ENCODE measurements around the gene AOC2. TPM values are rescaled to one million over a fixed set of nuclear protein-coding genes. Genes with fewer than 3 reads are reported as not detected.

Gene AOC2
- total RNA-seq, 1 experiment from 2014 or later, result 7.1 TPM

DNA sequence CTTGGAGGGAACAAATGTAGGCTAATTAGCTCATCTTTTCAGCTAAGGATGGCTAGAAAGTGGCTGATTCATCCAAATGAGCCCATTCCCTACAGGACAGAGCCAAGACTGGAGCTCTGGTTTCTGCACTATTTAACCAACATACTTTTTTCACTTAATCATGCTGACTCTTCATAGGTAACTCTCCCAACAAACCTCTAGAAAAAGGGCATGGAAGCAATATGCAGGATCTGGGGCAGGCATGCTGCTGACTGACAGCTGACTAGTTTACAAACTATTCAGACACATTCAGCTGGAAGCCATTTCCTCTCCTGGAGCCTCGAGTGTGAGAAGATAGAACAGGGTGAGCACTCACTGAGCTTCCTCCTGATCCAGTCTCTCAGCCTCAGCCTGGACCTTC lies 26.5 kb upstream of the AOC2 start:
- no peak overlapping the region for H3K18ac ChIP-seq (ENCODE audit: insufficient read length, low read depth, low read length)
- no peak overlapping the region for H3T11ph ChIP-seq (ENCODE audit: low read length)
- no peak overlapping the region for H2BK20ac ChIP-seq (ENCODE audit: low read depth, low read length, poor library complexity, severe bottlenecking)
- H3K27me3 ChIP-seq (ENCODE audit: insufficient read depth, low read length), result no peaks in the 10 kb centered on the region
- H4K5ac ChIP-seq (ENCODE audit: insufficient read length, low read depth, low read length), result no peak overlapping the region
- H3K79me2 ChIP-seq (ENCODE audit: insufficient read depth, low read length), result no peaks in the 10 kb centered on the region
- H3K4me1 Mint-ChIP-seq, result no peaks in the 10 kb centered on the region
- H2BK120ac ChIP-seq (ENCODE audit: low read depth, low read length, poor library complexity, severe bottlenecking), result no peak overlapping the region
- no peak overlapping the region for H2AK5ac ChIP-seq (ENCODE audit: insufficient read length, low read length)
- H4K91ac ChIP-seq (ENCODE audit: insufficient read length, low read depth, low read length), result no peak overlapping the region
- H3K27ac Mint-ChIP-seq, result no peak overlapping the region
- no peaks in the 10 kb centered on the region for H3K79me1 ChIP-seq (ENCODE audit: insufficient read depth, low read depth, low read length, poor library complexity, severe bottlenecking)
- H2BK12ac ChIP-seq (ENCODE audit: insufficient read length, low read depth, low read length), result no peak overlapping the region
- no peak overlapping the region for H3K23ac ChIP-seq (ENCODE audit: insufficient read length, low read depth, low read length)
- no peaks in the 10 kb centered on the region for H3K9me3 Mint-ChIP-seq
- no peak overlapping the region for H3K9ac ChIP-seq (ENCODE audit: extremely low read depth, insufficient read length, low read length)
- H3K9me3 ChIP-seq (ENCODE audit: control insufficient read depth, low read depth, low read length), result no peaks in the 10 kb centered on the region
- no peaks in the 10 kb centered on the region for H3K27me3 Mint-ChIP-seq (ENCODE audit: low read depth)
- no peak for DNase-seq
- H3K14ac ChIP-seq (ENCODE audit: insufficient read depth, low read length), result no peak overlapping the region
- no peak overlapping the region for H4K8ac ChIP-seq (replicated peaks; ENCODE audit: insufficient read length, low read depth, low read length)
- no peaks in the 10 kb centered on the region for H4K20me1 ChIP-seq (ENCODE audit: control insufficient read depth, insufficient read depth, insufficient read length)
- TF ChIP-seq, protein P1, sequence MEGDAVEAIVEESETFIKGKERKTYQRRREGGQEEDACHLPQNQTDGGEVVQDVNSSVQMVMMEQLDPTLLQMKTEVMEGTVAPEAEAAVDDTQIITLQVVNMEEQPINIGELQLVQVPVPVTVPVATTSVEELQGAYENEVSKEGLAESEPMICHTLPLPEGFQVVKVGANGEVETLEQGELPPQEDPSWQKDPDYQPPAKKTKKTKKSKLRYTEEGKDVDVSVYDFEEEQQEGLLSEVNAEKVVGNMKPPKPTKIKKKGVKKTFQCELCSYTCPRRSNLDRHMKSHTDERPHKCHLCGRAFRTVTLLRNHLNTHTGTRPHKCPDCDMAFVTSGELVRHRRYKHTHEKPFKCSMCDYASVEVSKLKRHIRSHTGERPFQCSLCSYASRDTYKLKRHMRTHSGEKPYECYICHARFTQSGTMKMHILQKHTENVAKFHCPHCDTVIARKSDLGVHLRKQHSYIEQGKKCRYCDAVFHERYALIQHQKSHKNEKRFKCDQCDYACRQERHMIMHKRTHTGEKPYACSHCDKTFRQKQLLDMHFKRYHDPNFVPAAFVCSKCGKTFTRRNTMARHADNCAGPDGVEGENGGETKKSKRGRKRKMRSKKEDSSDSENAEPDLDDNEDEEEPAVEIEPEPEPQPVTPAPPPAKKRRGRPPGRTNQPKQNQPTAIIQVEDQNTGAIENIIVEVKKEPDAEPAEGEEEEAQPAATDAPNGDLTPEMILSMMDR (conservative IDR thresholded peaks at IDR 0.05), result no peak
- H2BK15ac ChIP-seq (ENCODE audit: low read depth, low read length), result no peak overlapping the region
- H2BK5ac ChIP-seq (ENCODE audit: insufficient read length, low read length), result no peak overlapping the region
- no CpG with 5 or more reads among the region's 1 CpG for WGBS (ENCODE audit: extremely low coverage, insufficient read length, low lambda C conversion rate)
- H3K23me2 ChIP-seq (ENCODE audit: insufficient read length, low read depth, low read length, poor library complexity, severe bottlenecking), result no peaks in the 10 kb centered on the region
- peaks cover 25 to 83% (median 65%) of the 10 kb centered on the region in 3 experiments; a peak in 6 of 7 replicates for H3K36me3 Mint-ChIP-seq (ENCODE audit: insufficient read depth in 1 of 3, low read depth in 3 of 3)
- no peak overlapping the region for H2AFZ ChIP-seq (ENCODE audit: low read length)
- H3K27ac ChIP-seq (ENCODE audit: insufficient read length, low read depth, low read length), result no peak overlapping the region
- H3K4me3 Mint-ChIP-seq, result no peak overlapping the region
- H3K4ac ChIP-seq (ENCODE audit: low read depth, low read length), result no peak overlapping the region
- no peak overlapping the region for H3K56ac ChIP-seq (ENCODE audit: insufficient read length, low read depth, low read length)
- H3K4me2 ChIP-seq (ENCODE audit: insufficient read depth, insufficient read length, low read length), result no peak overlapping the region
- no peaks in the 10 kb centered on the region for H3K4me1 ChIP-seq (ENCODE audit: insufficient read depth, low read length)

Measured in H9 (cell line).